ENCODE results near the gene C1QC.

Gene C1QC

DNA sequence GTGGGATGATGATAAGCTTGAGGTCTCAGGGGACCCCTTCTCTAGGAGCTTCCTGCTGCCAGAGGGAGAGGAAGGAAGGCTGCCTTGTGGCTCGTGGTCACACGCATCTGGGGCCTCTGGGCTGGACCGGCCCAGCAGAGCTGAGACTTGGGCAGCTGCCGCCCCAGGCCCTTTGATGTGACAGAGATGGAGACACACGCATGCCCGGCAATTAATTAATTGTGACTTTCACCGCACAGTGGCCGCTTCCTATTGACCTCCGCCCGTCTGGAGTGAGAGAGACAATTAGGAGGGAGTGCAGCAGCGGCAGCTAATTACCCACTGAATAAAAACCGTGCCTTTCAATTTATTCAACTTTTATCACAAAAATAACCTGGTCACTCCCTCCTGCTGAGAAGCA lies 23.6 kb upstream of the C1QC start:
- no peak for DNase-seq

DNA sequence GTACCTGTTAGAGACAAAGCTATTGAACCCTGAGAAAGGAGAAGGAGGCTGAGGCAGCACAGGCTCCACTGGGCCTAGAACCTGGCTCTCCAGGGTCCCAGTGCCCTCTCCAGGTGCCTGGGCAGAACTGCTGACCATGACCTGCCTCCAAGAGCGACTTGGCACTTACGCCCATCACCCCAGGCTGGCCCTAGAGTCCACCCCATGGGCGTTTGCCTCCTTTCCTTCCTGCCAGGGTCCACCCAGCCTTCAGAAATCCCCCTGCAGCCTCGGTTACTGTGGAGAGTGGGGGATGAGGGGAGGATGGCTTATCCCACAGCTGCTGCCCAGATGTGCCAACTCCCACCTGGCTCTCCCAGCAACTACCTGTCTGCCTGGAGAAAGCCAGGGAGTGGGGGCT lies 21.7 kb upstream of the C1QC start:
- no peak for DNase-seq

DNA sequence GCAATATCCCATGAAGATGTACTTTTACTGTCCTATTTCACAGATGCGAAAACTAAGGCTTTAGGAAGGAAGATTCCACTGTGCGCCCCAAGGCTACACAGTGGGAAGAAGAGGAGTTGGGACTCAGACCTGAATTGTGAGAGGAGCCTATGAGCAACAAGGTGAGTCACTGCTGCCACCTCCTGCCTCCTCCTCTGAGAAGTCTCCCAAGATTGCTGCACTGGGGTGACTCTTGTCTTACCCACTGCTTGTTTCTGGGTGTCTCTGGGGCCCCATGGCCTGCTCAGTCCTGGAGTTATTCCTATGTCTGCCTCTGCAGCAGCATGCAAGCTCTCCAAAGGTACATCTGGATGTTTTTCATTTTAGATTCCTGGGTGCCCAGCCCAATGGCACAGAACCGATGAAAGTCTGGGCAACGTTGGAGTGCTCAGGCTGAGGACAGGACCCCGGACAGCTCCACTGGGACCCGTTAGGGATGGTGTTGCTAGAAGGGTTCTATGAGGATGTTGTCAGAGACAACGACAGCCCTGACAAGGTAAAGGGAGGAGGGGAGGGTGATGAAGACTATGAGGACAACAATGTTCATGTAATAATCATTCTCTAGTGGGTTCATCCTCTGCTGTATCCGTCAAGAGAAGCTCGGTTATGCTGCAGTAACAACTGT lies 18.0 kb upstream of the C1QC start:
- DNase-seq, result no peak

DNA sequence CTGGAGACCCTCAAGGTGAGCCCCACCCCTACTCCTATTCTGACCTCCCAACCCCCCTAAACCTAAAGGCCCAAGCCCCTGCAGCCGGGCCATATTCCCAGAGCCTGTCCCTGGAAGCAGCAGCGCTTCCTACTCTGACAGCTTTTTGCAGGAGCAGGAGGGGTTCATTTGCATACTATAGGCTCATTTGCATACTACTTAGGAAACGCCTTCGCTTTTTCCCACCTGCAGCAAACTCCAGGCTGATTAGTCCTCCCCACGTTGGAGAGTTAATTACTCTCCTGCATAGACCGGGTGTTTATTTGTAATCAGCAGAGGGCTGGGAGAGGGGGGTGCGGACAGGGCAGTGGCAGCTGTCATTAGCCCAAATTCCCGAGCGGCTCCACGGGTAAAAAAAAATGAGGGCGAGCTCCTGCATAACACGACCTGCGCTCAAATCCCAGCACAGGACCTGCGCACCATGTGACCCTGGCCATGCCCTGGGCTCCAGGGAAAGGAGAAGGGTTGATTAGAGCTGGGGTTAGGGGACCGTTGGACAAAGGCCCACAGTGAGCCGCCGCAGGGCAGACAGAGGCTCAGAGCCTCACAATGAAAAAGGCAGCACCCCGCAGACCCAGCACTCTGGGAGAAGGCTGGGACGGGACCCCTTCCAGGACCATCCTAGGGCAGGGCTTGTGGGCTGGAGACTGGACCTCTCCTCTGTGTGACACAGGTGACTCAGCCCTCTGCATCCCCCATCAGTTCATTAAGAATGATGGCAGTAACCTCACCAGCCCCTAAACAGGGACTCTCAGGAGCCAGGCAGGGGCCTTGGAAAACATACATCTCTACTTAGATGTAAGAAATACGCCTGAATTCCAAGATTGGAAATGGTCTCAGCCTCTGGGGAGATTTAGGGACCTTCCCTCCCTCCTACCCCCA lies 16.9 kb upstream of the C1QC start:
- no peak for DNase-seq

DNA sequence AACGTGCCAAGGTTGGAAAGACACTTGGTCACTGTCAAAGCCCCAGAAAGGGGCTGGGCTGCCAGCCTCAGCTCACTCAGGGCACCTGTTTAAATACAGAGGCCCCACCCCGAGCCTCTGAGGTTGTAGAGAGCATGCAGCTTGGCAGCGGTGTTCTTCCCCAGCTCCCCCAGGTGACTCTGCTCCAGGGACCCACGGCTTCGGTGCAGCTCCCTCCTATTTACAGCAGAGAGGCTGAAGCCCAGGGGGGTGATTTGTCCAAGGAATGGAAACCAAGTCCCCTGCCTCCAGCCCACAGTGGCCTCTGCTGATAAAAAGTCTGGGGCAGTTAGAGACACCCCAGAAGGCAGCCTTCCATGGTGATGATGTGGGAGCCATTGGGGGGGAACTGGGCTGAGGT lies 16.1 kb upstream of the C1QC start:
- no peak for DNase-seq

DNA sequence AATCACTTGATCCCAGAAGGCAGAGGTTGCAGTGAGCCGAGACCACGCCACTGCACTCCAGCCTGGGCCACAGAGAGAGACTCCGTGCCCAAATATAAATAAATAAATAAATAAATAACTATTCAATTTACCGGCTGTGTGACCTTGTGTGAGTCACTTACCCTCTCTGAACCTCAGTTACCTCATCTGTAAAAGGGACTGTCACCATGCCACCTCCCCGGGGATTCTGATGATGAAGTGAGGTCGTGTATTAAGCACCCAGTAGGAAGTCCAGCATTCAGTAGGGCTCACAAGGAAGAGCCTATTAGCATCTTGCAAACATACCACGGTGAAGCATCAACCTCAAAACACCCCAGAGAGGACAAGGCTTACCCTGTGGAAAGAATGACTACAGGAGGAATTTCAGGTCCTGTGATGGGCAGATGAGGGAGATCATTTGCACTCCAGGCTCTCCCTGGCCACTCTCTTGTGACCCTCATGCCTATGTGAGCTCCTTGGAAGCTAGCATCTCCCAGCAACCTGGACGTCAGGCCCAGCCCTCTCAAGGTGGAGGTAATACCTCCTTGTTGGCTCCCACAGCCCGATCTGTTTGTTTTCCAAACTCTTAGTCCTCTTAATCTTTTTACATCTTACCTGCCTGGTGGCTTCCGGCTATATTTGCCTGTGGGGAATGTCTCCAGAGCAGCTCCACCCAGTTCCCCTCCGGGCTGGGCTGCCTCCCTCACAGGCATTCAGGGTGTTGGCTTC lies 14.6 kb upstream of the C1QC start:
- DNase-seq, result no peak

DNA sequence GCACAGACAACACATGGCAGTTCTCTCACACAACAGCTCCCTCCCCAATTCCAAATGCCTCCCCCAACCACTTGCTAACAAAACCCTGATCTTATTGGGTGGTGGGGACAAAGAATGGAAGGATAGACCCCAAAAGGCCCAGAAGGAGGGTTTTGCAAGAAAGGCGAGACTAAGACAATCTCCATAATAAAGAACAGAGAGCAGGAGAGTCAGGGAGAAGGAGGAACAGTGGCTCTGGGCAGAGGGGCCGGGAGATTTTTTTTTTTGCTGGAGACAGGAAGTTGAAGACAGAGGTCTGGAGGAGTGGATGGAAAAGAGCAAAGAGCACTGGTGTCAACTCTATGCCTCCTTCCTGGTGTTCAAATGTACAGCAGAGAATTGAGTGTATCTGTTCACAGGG lies 13.5 kb upstream of the C1QC start:
- DNase-seq, result no peak

DNA sequence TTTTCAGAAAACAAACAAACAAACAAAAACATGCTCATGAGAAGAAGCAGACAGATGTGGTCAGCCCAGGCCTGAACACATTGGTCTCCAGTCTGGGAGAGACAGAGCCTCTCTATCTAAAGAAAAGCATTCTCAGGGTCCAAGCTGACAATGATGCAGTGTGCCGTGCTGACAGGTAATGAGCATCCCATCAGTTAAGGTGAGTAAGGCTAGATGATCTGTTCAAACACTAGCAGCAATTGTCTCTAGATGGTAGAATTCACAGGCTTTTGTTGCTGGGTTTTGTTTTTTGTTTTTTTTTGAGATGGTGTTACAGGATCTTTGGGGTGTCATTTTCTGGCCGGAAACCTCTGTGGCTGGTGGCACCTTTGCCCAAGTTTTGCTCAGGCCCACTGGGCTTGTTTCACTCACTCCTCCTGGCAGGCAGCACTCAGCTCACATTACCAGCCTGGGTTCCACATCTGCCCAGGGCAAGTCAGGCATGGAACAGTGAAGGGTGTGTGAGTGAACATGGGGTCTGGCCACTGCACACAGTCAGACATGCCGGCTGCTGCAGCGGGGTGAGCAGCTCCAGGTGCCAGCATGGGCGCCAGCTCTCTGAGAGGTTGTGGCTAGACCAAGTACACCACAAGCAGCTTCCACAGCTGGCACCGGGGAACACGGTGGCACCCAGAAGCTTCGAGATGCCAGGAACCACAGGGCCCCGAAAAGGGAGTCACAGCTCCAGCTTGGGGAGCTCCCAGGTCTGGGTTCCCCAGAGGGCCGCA lies 9.6 kb upstream of the C1QC start:
- DNase-seq, result no peak

DNA sequence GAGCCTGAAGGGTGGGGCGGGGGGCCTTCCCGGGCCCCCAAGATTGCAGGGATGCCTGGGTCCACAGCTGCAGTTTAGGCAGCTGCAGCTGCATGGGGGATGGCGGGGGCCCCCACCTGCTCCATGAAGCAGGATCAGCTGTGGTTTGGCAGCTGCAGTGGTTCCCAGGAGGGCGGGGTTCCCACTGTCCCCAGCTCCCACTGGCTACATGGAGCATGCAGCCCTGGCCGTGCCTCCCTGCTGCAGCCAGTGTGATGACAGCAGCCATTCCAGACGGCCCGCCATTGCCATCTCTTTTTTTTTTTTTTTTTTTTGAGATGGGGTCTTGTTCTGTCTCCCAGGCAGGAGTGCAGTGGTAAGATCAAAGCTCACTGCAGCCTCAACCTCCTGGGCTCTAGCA lies 8.0 kb upstream of the C1QC start:
- DNase-seq, result no peak

DNA sequence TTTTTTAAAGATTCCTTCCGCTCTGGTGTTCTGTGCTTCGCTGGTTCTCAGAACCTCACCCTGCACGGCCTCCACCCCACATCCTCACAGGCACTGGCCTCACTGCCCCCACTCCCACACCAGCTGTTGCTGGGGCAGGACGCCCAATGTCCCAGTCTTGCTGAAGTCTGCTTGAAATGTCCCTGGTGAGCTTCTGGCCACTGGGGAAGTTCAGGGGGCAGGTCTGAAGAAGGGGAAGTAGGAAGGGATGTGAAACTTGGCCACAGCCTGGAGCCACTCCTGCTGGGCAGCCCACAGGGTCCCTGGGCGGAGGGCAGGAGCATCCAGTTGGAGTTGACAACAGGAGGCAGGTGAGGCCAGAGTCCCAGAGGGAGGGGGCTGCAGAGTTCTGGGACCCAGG lies 7.1 kb upstream of the C1QC start, which contains the start of gene C1QA:
TSS of gene C1QA (plus strand) at position 276 of the 400 bp plus-strand sequence. CDS start 989 bp downstream, outside the sequence.
- no peak for DNase-seq

DNA sequence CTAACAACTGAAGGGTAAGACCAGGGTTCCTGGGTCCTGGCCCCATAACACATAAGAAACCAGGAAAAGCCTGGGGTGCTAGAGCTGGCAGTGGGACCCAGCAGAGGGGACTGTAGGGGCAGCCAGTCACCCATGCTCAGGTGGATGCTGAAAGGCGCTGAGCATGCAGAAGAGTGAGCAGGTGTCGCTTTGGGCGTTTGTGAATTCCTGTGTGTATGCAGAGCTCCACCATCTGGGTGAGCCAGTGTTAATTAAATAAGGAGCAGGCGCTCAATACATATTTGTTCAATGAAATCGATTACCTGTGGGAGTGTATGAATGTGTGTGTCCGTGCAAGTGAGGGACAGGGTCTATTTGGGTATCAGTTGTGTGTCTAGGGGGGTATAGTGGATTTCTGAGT lies 6.5 kb upstream of the C1QC start:
- DNase-seq, result no peak

DNA sequence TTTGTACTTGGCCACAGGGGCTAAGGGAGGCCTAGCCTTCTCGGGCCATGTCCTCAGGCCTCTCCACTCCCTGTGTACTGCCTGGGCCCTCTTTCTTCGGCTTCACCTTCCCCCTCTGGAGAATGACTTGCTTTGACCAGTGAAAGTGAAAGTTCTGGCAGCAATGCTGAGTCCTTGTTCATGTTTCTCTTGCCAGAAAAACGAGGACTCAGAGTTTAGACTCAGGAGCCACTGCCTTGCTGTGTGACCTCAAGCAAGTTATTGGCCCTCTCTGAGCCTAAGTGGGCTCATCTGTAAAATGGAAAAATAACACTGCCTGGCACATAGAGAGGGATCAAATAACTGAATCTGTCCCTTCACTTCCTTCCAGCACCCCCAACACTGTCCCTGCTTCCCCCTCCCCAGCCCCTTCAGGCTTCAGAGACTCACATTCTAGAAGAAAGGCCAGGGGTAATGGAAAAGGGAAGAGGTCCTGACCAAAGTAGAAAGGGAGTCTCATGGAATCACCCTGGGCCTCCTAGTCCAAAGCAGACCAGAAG lies 5.5 kb upstream of the C1QC start:
- no peak for DNase-seq

DNA sequence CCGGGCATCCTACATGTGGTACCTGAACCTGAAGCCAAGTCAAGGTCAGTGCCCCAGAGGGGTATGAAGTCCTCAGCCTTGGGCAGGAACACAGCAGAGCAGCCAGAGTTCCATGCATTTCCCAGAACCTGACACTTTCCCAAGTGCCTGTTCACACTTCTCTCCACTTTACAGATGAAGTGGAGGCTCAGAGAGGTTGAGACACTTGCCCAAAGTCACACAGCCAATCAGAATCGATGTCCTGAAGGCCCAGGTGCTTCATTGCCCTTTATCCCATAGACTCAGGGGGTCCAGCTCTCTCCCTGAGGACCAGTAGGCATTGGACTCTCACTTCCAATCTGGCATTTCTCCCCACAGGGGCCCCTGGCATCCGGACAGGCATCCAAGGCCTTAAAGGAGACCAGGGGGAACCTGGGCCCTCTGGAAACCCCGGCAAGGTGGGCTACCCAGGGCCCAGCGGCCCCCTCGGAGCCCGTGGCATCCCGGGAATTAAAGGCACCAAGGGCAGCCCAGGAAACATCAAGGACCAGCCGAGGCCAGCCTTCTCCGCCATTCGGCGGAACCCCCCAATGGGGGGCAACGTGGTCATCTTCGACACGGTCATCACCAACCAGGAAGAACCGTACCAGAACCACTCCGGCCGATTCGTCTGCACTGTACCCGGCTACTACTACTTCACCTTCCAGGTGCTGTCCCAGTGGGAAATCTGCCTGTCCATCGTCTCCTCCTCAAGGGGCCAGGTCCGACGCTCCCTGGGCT lies 4.8 kb upstream of the C1QC start:
- no peak for DNase-seq

DNA sequence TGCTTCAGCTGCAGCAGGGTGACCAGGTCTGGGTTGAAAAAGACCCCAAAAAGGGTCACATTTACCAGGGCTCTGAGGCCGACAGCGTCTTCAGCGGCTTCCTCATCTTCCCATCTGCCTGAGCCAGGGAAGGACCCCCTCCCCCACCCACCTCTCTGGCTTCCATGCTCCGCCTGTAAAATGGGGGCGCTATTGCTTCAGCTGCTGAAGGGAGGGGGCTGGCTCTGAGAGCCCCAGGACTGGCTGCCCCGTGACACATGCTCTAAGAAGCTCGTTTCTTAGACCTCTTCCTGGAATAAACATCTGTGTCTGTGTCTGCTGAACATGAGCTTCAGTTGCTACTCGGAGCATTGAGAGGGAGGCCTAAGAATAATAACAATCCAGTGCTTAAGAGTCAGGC lies 4.1 kb upstream of the C1QC start:
- no peak for DNase-seq

DNA sequence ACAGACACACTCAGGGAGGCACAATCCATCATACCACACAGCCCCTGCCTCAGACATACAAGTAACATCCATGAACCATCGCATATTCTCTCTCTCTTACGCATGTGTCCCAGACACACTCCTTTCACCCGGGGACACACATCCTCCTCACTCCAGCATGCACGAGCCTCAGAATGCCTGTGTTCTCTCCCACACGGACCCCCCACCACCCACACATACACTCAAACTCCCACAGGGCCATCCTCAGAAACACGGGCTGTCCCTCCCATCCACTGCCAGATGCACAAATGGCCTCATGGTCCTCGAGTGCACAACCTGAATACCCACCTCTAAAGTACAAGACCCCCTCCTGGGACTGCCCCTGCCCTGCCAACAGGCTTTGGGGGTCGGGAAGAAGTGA lies 2.2 kb upstream of the C1QC start:
- DNase-seq, result no peak

DNA sequence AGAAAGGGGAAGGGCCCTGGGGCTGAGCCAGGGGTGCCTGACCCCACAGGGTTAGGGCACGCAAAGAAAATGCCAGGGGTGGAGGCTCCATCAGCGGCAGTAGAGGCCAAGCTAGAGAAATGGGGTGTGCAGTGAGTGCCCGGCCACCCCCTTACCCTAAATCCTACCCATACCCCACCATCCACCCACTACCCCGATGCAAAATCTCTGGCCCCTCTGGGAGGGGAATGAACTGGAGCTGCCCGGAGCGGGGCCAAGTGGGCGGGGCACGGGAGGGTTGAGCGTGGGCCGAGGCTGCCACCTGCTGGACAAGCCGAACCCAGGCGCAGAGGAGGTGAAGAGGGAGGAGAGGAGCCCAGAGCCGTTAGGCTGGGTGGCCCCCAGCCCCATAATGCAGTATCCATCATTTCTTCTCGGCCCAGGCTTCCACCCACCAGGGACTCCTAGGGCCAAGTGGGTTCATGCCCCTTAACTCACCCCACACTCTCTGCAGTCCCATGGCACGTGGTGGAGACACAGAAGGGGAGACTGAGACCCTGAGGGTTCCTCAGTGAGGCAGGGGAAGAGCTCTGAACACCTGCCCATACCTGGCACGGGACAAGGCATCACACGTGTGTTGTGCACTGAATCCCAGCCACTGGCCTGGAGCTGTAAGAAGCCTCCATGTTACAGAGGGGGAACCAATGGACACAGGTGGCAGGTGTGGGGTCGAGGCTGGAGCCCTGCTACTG lies 1.4 kb upstream of the C1QC start:
- DNase-seq, result peak; percentile 8

DNA sequence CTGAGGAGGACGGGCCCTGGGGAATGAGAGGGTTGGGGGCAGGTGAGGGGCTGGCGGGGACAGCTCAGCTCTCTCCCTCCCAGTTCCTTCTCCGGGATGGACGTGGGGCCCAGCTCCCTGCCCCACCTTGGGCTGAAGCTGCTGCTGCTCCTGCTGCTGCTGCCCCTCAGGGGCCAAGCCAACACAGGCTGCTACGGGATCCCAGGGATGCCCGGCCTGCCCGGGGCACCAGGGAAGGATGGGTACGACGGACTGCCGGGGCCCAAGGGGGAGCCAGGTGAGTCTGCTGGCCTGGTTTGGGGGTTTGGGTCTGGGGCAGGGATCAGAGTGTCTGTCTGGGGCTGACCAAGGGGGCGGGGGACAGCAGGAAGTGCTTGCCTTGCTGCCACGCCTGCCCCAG lies 495 bp downstream of the C1QC start:
- DNase-seq, result no peak

DNA sequence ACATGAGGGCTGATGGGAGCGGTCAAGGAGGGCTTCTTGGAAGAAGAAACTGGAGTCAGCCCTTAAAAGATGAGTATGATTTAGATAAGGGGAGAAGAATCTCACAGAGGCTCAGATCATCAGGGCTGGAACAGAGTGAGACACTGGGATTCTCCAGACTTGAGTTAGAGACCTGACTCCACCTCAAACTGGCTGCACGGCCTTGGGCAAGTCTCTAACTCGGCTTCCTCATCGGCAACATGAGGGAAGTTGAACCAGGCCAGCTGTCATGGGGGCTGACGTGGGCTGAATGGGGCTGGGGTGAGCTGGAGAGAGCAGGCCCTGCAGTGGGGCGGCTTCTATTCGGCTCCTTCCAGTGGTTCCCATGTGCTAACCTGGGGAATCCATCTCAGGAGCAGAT lies 2.5 kb downstream of the C1QC start:
- DNase-seq, result no peak

DNA sequence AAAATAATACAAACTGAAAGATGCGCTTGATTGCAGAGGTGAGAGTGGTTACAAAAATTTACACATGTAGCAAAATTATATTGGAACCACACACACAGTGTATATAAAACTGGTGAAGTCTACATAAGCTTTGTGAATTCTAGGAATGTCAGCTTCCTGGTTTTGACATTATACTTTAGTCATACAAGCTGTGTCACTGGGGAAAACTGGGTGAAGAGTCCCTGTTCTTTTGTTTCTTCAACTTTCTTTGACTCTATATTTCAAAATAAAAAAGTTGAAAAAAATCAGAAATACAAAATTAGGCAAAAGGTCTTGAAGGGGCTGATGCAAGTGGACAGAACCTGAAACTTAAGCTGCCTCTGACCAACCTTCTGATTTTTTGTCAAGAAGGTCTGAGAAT lies 3.0 kb downstream of the C1QC start:
- DNase-seq, result no peak

DNA sequence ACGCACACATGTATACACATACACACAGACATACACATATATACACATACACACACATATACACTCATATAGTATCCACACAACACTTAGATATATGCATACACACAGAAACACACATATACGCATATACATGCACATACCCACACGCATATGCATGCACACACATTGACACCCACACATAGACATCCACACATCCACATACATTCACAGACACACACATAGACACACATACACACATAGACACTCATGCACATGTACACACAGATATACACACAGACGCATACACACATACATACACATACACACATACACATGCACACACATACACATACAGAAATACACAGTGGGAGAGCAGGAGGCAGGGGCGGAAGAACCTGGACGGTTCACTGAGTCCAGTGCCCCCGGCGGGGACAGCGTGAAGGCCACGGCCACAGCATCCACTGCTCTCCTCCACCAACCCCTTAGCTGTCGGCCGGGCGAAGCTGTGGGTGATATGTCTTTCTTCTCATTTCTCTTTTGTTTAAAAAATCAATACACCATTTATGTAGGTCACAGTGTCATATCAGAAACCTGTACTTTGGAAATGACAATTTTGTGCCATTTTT lies 6.8 kb downstream of the C1QC start:
- no peak for DNase-seq
